IMR-90 (cell line): ENCODE data around the gene PJA2. TPM values are rescaled to one million over a fixed set of nuclear protein-coding genes. Genes with fewer than 3 reads are reported as not detected.

Experiments
- ATAC-seq: fragments of 200-7000 bp; cut with Tn5 transposase; 2 replicates; pipeline ENCODE4 v1.9.1; 2020; ENCODE audit warnings: low read depth, mild to moderate bottlenecking, moderate library complexity
- BruUV-seq: library from RNA; stranded (reverse); fragments of 400-500 nt; replicated peaks from 2 replicates; lab custom pipeline; 2021; lab: Mats Ljungman, UMichigan
- CTCF ChIA-PET: fragments of 300-600 bp; formaldehyde crosslinking; extraction: SDS; loops from one replicate; lab custom pipeline; 2021; ENCODE audit warnings: antibody characterized with exemption; lab: Yijun Ruan, JAX
- POLR2A ChIA-PET: fragments of 300-600 bp; sonication (Branson Sonifier 250); formaldehyde crosslinking; loops from one replicate; lab custom pipeline; 2022; ENCODE audit warnings: antibody characterized with exemption; ENCODE audit not compliant: unreplicated experiment; lab: Charles Lee
- DNase-seq: peaks from one replicate; pipeline ENCODE4 v3.0.0; 2013
- H2AFZ ChIP-seq: replicated peaks from 2 replicates; pipeline ENCODE3; 2013; ENCODE audit warnings: low read length, mild to moderate bottlenecking; ENCODE audit not compliant: poor library complexity
- H2AK5ac ChIP-seq: 2 replicates; pipeline ENCODE4 v1.6.1; 2013; ENCODE audit warnings: low read depth, low read length, inconsistent platforms
- H2AK9ac ChIP-seq: replicated peaks from 2 replicates; pipeline ENCODE3; 2013; ENCODE audit warnings: mild to moderate bottlenecking, low read depth, low read length, moderate library complexity; ENCODE audit not compliant: poor library complexity
- H2BK120ac ChIP-seq: 2 replicates; pipeline ENCODE4 v1.6.1; 2013; ENCODE audit warnings: low read depth, low read length, inconsistent platforms
- H2BK15ac ChIP-seq: 3 replicates; pipeline ENCODE4 v1.6.1; 2013; ENCODE audit warnings: low read depth, low read length, inconsistent platforms
- H2BK20ac ChIP-seq: 2 replicates; pipeline ENCODE4 v1.6.1; 2013; ENCODE audit warnings: low read depth, mild to moderate bottlenecking, inconsistent platforms, low read length, moderate library complexity
- H2BK5ac ChIP-seq: 2 replicates; pipeline ENCODE4 v1.6.1; 2013; ENCODE audit warnings: mild to moderate bottlenecking, low read depth, low read length, inconsistent platforms; ENCODE audit not compliant: poor library complexity, severe bottlenecking
- H3K14ac ChIP-seq: replicated peaks from 2 replicates; pipeline ENCODE4 v1.6.1; 2013; ENCODE audit warnings: low read depth, low read length, inconsistent platforms
- H3K18ac ChIP-seq: 2 replicates; pipeline ENCODE4 v1.6.1; 2013; ENCODE audit warnings: low read depth, low read length, control low read depth
- H3K23ac ChIP-seq: 2 replicates; pipeline ENCODE4 v1.6.1; 2013; ENCODE audit warnings: low read depth, low read length, inconsistent platforms
- H3K27ac ChIP-seq: 2 replicates; pipeline ENCODE4 v1.5.1; 2013; ENCODE audit warnings: mild to moderate bottlenecking, control low read depth, low read length; ENCODE audit not compliant: insufficient read depth
- H3K27me3 ChIP-seq: 2 replicates; pipeline ENCODE4 v1.6.1; 2013; ENCODE audit warnings: low read length; ENCODE audit not compliant: control insufficient read depth, insufficient read depth
- H3K36me3 ChIP-seq: 2 replicates; pipeline ENCODE4 v1.6.1; 2013; ENCODE audit warnings: low read length, mixed read lengths; ENCODE audit not compliant: control insufficient read depth, insufficient read depth
- H3K4ac ChIP-seq: 2 replicates; pipeline ENCODE4 v1.6.1; 2013; ENCODE audit warnings: low read depth, low read length, inconsistent platforms
- H3K4me1 ChIP-seq: 2 replicates; pipeline ENCODE4 v1.6.1; 2013; ENCODE audit warnings: low read length, mixed read lengths; ENCODE audit not compliant: control insufficient read depth, insufficient read depth
- H3K4me2 ChIP-seq: 2 replicates; pipeline ENCODE4 v1.6.1; 2013; ENCODE audit warnings: low read depth, mild to moderate bottlenecking, control low read depth, low read length, moderate library complexity
- H3K4me3 ChIP-seq: 2 replicates; pipeline ENCODE4 v1.5.1; 2013; ENCODE audit warnings: low read depth, mild to moderate bottlenecking, control low read depth, low read length, moderate library complexity; ENCODE audit not compliant: insufficient read depth
- H3K56ac ChIP-seq: 2 replicates; pipeline ENCODE4 v1.6.1; 2013; ENCODE audit warnings: low read length, inconsistent platforms; ENCODE audit not compliant: insufficient read depth; ENCODE audit errors: extremely low read depth
- H3K79me1 ChIP-seq, 2 experiments: 2 replicates each; pipeline ENCODE4 v1.6.1; 2013; ENCODE audit warnings: low read length in 2 of 2, inconsistent platforms in 1 of 2, low read depth in 1 of 2
- H3K9ac ChIP-seq: 2 replicates; pipeline ENCODE4 v1.6.1; 2013; ENCODE audit warnings: low read depth, low read length, control low read depth
- H3K9me1 ChIP-seq: 2 replicates; pipeline ENCODE4 v1.6.1; 2013; ENCODE audit warnings: low read length, inconsistent platforms; ENCODE audit not compliant: insufficient read depth
- H3K9me3 ChIP-seq: 2 replicates; pipeline ENCODE4 v1.6.1; 2013; ENCODE audit warnings: low read length; ENCODE audit not compliant: control insufficient read depth, insufficient read depth
- H4K20me1 ChIP-seq: 2 replicates; pipeline ENCODE4 v1.6.1; 2013; ENCODE audit warnings: low read length, inconsistent platforms; ENCODE audit not compliant: insufficient read depth
- H4K5ac ChIP-seq: 2 replicates; pipeline ENCODE4 v1.6.1; 2013; ENCODE audit warnings: mild to moderate bottlenecking, low read depth, low read length, control low read depth
- H4K8ac ChIP-seq, 2 experiments: 2 replicates each; pipeline ENCODE4 v1.6.1; 2013; ENCODE audit warnings: low read depth in 2 of 2, low read length in 2 of 2, control low read depth in 1 of 2, inconsistent platforms in 1 of 2
- H4K91ac ChIP-seq: 2 replicates; pipeline ENCODE4 v1.6.1; 2013; ENCODE audit warnings: low read depth, low read length, inconsistent platforms; ENCODE audit not compliant: insufficient read depth
- BHLHE40 ChIP-seq: fragments of 150-350 bp; IDR thresholded peaks from 2 replicates; pipeline ENCODE4 v1.6.1; 2016; ENCODE audit warnings: mild to moderate bottlenecking, low read depth, low read length
- FOS ChIP-seq: fragments of 150-350 bp; IDR thresholded peaks from 2 replicates; pipeline ENCODE4 v1.6.1; 2016; ENCODE audit warnings: low read depth, low read length
- MAZ ChIP-seq: IDR thresholded peaks from 2 replicates; pipeline ENCODE4 v1.6.1; 2012; ENCODE audit warnings: low read depth, mild to moderate bottlenecking, low read length, improper control_type of control experiment, moderate library complexity, borderline replicate concordance
- MXI1 ChIP-seq: IDR thresholded peaks from 2 replicates; pipeline ENCODE4 v1.6.1; 2012; ENCODE audit warnings: low read depth, mild to moderate bottlenecking, low read length, moderate library complexity, borderline replicate concordance
- NFE2L2 ChIP-seq: fragments of 150-350 bp; IDR thresholded peaks from 2 replicates; pipeline ENCODE4 v1.6.1; 2016; ENCODE audit warnings: low read depth, mild to moderate bottlenecking, low read length
- POLR2A ChIP-seq: IDR thresholded peaks from 2 replicates; pipeline ENCODE4 v1.6.1; 2012; ENCODE audit warnings: mild to moderate bottlenecking, low read depth, low read length
- RCOR1 ChIP-seq: IDR thresholded peaks from 2 replicates; pipeline ENCODE4 v1.6.1; 2012; ENCODE audit warnings: mild to moderate bottlenecking, low read length, improper control_type of control experiment; ENCODE audit not compliant: insufficient replicate concordance
- SMC3 ChIP-seq: fragments of 150-350 bp; IDR thresholded peaks from 2 replicates; pipeline ENCODE4 v1.6.1; 2016; ENCODE audit warnings: low read depth, mild to moderate bottlenecking, antibody characterized with exemption, low read length, moderate library complexity
- USF2 ChIP-seq: fragments of 150-350 bp; IDR thresholded peaks from 2 replicates; pipeline ENCODE4 v1.6.1; 2017; ENCODE audit warnings: mild to moderate bottlenecking, antibody characterized with exemption, low read length, low read depth
- WGBS, 2 experiments: methylation state at CpG; one replicate each; pipeline versions ENCODE4 v1.1.5 to v1.1.7; 2013; ENCODE audit warnings: missing lambda C conversion rate in 2 of 2; ENCODE audit not compliant: insufficient read length in 1 of 2; ENCODE audit errors: extremely low coverage in 2 of 2; 5-methylcytosine and 5-hydroxymethylcytosine counted together
- dilution Hi-C: fragments of 300-500 bp; cut with HindIII; formaldehyde crosslinking; loops from one replicate; pipeline ENCODE4 v1.14.3; 2018; ENCODE audit warnings: low sequenced_read_pairs; ENCODE audit not compliant: unreplicated experiment
- in situ Hi-C: fragments of 300-500 bp; cut with MboI; formaldehyde crosslinking; loops from 3 replicates; pipeline ENCODE4 v1.14.3; 2019; ENCODE audit warnings: low sequenced_read_pairs, inconsistent platforms, mixed read lengths
- intact Hi-C: fragments of 100-400 bp; cut with micrococcal nuclease; formaldehyde crosslinking; loops from 2 replicates; pipeline ENCODE4 v1.10.0; 2022
- polyA plus RNA-seq, 3 experiments: library from polyadenylated mRNA; depleted of rRNA; stranded (reverse); fragments of >200 nt; gene quantifications; 2 replicates each; pipeline ENCODE4 v1.2.3, GENCODE V29; 2012; ENCODE audit warnings: low replicate concordance in 1 of 3
- total RNA-seq: library from RNA; depleted of rRNA; stranded (reverse); fragments of >200 nt; gene quantifications from 2 replicates; pipeline ENCODE4 v1.2.3, GENCODE V29; 2012

The PJA2 gene
- total and polyA plus RNA-seq, 2 of the 4 experiments (the other 2 are of a cell fraction) = 42.3 to 70.6 TPM

- Histone ChIP-seq H3K27me3 (no peaks in the 10 kb centered on the region), H2BK120ac (no peak overlapping the region), H4K91ac (no peak overlapping the region), H4K5ac (no peak overlapping the region), H3K9ac (no peak overlapping the region), H4K20me1 (no peaks in the 10 kb centered on the region), H2BK20ac (no peak overlapping the region), H3K4ac (no peak overlapping the region), H3K9me1 (no peaks in the 10 kb centered on the region), H3K36me3 (no peaks in the 10 kb centered on the region), H3K4me2 (no peak overlapping the region), H2AK9ac (no peak overlapping the region), H3K23ac (no peak overlapping the region), H3K4me1 (no peaks in the 10 kb centered on the region), H4K8ac (no peak overlapping the region), H2BK5ac (no peak overlapping the region), H3K14ac (no peak overlapping the region), H3K4me3 (no peak overlapping the region), H3K9me3 (no peaks in the 10 kb centered on the region), H3K27ac (no peak overlapping the region), H2AFZ (no peak overlapping the region), H3K18ac (no peak overlapping the region), H3K79me1 (no peaks in the 10 kb centered on the region), H2BK15ac (no peak overlapping the region), H2AK5ac (no peak overlapping the region), H3K56ac (no peak overlapping the region)
- no peak for TF ChIP-seq USF2
- no peak for TF ChIP-seq MAZ
- no peak for TF ChIP-seq NFE2L2
- no peak for TF ChIP-seq FOS
- TF ChIP-seq POLR2A = no peak
- TF ChIP-seq RCOR1 = no peak
- no peak for TF ChIP-seq BHLHE40
- TF ChIP-seq MXI1 = no peak
- TF ChIP-seq SMC3 = no peak
- intact Hi-C loops (no loop called here), in situ Hi-C loops (no loop called here), dilution Hi-C loops (no loop called here)
- ChIA-PET CTCF (interaction anchor here (0.6 kb wide), 1 partner anchor 54 kb away, joined by 3 read pairs; no protein-coding TSS in a partner anchor), POLR2A (no interaction called here)
- DNase-seq = no peak
- no peak for ATAC-seq
- BruUV-seq = no TSS peak
- 100% methylated on average over 1 of the region's 4 CpGs; no CpG with 5 or more reads in 1 of the 2 experiments for WGBS, 2 experiments
Measured at GRCh38 chr5:109322694-109323093, 87.1 kb downstream of the PJA2 start.
